Right lung (tissue), 5 donors: ENCODE data around the gene SHISAL1. TPM values are rescaled to one million over a fixed set of nuclear protein-coding genes. Genes with fewer than 3 reads are reported as not detected.

ENCODE experiments used
- DNase-seq, 2 donors: peaks; one replicate each; pipeline ENCODE4 v3.0.0-alpha.2; 2013
- polyA plus RNA-seq, 5 donors: library from polyadenylated mRNA; unstranded; fragments of 120-200 nt; gene quantifications; one replicate each; pipeline versions ENCODE4 v1.2.1 to v1.2.3, GENCODE V29; 2013; ENCODE audit warnings: inconsistent platforms in 1 of 5, low replicate concordance in 1 of 5; ENCODE audit not compliant: insufficient read length in 5 of 5, insufficient read depth in 1 of 5

Gene SHISAL1
- polyA plus RNA-seq, 5 donors: 0.60 to 1.7 (median 0.98) TPM

DNA sequence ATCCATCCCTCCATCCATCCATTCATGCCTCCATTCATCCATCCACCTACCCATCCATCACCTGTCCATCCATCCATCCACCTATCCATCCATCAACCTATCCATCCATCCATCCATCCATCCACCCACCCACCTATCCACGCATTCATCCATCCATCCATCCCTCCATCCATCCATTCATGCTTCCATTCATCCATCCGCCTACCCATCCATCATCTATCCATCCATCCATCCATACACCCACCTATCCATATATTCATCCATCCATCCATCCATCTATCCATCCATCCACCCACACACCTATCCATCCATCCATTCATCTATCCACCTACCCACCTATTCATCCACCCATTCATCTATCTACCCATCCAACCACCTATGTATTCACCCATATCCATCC is 118.2 kb downstream of the SHISAL1 start:
- no peak for DNase-seq

Other genes with a start within 250 kb of the SHISAL1 start
- 1 to 10 TPM; 2.8 to 4.3 (median 3.7) TPM for gene PARVG, start 132.0 kb downstream of the SHISAL1 start, polyA plus RNA-seq
- gene RTL6, start 185.3 kb upstream of the SHISAL1 start, polyA plus RNA-seq: 10 to 100 TPM; 31.7 to 37.6 (median 36.0) TPM